GM12875 (cell line): ENCODE measurements around the gene ZNF415.
"Not testable (repeated sequence)": the region's sequence is repeated elsewhere in the genome, so short reads cannot be mapped to it uniquely, and the experiment has no call there.

ENCODE experiments used
- H3K4me3 ChIP-seq: one replicate; pipeline ENCODE4 v1.5.1; 2011; ENCODE audit warnings: low read depth, low read length, control low read depth
- TF ChIP-seq, protein P1 (sequence below): IDR thresholded peaks from 2 replicates; pipeline ENCODE4 v1.5.1; 2011; ENCODE audit warnings: low read depth, mild to moderate bottlenecking, control low read depth, inconsistent platforms, low read length, moderate library complexity, borderline replicate concordance; ENCODE audit not compliant: insufficient read depth

ZNF415 gene

DNA sequence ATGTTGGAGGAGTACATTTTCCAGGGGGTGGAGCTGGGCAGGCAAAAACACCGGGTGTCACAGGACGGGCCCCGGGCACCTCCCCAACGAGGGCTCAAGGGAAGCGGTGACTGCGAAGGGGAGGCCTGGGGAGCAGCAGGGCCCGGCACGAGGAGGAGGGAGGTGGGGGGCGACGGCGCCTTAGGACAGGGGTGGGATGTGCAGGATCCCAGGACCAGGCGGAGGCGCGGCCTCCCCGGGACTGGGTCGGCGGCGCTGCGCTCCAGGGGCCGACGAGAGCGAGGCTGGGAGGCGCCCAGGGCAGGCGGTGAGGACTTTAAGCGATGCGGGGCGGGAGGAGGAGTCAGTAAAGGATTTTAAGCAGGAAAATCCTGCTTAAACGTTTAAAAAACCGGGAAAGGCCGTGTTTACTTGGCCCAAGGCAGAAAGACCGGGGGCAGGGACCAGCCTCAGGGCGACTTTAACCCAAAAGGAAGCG, 29.9 kb downstream of the ZNF415 start:
- TF ChIP-seq, protein P1, sequence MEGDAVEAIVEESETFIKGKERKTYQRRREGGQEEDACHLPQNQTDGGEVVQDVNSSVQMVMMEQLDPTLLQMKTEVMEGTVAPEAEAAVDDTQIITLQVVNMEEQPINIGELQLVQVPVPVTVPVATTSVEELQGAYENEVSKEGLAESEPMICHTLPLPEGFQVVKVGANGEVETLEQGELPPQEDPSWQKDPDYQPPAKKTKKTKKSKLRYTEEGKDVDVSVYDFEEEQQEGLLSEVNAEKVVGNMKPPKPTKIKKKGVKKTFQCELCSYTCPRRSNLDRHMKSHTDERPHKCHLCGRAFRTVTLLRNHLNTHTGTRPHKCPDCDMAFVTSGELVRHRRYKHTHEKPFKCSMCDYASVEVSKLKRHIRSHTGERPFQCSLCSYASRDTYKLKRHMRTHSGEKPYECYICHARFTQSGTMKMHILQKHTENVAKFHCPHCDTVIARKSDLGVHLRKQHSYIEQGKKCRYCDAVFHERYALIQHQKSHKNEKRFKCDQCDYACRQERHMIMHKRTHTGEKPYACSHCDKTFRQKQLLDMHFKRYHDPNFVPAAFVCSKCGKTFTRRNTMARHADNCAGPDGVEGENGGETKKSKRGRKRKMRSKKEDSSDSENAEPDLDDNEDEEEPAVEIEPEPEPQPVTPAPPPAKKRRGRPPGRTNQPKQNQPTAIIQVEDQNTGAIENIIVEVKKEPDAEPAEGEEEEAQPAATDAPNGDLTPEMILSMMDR, result no peak
- peak overlapping the region; percentile 90 for H3K4me3 ChIP-seq

DNA sequence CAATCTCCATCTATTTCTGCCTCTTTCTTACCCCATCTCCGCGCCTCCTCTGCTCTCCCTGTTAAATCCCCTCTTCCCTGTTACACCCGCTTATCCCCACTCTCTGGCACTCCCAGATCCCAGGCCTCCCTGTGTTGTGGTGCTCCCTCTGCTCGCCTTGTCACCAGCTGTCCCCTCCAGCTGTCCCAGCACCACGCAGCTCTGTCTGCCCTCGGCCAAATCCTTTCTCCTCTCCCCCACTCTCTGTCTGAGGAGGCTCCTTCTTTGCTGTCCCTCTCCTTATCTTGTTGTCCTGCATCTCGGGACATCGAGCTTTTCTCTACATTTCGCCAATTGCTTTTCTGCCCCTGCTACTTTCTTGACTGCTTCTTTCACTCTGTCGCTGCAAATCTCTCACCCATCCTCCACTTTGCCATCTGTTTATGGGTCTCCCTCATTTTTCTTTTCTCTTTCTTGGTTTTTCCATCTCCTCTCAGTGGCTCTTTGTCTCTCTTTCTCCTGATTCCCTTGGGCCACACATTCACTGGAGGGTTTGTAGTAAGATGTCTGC, 30.4 kb downstream of the ZNF415 start:
- peak overlapping the region; percentile 90 for H3K4me3 ChIP-seq
- TF ChIP-seq, protein P1, result no peak

DNA sequence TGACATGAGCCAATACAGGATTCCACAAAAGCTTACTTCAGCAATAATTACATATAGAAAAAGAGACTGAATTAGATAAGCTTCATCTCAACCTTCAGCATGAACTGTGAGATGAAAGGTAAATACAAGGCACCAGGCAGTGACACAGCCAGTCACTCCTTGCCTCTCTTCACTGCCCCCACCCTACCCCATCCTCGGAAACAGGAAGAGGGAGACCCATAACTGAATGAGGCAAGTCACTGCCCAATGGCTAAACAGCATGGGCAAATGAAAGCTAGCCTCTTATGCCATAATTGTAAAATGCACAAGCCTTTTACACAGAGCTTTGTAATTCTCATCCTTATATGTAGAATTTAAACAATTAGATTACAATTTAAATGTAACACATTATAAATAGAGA, 31.2 kb downstream of the ZNF415 start:
- TF ChIP-seq, protein P1, result no peak
- no peak overlapping the region for H3K4me3 ChIP-seq

DNA sequence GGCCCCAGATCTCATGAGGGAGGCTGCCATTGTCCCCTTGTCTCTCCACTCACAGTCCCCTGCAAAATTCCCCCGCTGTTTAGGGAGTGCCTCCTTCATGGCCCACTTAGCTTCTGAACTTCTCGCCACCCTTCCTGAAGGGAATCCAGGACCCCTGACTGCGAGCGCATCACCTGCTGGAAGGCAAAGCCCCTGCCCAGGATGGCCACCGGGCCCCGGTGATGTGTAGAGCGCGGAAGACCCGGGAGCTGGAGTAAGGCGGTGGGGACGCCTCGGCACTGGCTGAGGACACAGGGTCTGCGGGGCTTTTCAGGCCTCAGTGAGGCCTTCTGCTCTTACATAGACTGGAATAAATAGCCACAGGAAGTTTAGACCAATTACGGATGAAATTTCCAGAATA, 34.1 kb downstream of the ZNF415 start:
- H3K4me3 ChIP-seq, result not testable (repeated sequence)

DNA sequence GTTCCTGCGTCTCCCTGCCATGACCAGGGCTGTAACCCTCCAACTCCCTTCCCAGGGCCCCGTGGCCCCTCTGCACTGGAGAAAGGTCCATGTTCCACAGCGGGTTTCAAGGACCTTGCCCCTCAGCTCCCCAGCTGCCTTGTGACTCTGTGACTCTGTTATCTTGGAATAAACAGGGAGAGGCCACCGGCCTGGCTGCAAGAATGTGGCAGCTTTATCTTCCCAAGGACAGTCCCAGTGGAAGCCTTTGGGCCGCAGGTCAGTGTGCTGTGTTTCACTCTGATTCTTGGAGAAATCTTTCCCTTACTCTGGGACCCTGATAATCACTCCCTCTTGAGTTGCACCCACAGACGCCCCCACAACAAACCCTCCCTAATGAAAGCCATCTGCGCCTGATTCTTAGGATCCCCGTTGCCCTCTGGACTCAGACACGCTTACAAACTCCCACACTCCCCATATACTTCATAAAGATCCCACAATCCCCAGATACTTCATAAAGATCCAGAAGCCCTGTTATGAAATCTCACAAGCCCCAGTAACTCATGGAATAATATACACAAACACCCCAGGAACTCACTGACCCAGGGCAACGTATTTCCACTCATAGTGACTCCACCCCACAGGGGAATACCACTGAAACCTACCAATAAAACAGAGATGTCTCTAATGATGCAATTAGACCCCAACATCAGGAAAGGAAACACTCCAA, 35.6 kb downstream of the ZNF415 start:
- not testable (repeated sequence) for H3K4me3 ChIP-seq

DNA sequence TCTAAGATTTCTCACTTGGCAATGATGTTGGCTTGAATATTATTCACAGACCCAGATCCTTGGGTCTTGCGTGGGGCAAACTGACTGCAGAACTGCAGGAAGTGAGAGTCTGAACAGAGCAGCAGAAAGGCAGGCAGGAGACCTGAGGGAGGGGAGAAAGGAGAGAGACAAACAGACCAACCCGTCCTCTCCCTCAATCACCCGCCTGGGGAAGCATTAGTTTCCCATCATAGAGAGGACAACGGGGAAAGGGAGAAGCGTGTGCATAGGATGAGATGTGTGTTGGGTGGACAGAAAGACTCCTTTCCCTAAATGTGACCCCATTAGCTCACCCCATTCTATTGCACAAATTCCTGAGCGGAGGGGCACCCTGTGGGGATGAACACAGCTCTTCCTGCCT, 36.1 kb downstream of the ZNF415 start:
- not testable (repeated sequence) for H3K4me3 ChIP-seq

DNA sequence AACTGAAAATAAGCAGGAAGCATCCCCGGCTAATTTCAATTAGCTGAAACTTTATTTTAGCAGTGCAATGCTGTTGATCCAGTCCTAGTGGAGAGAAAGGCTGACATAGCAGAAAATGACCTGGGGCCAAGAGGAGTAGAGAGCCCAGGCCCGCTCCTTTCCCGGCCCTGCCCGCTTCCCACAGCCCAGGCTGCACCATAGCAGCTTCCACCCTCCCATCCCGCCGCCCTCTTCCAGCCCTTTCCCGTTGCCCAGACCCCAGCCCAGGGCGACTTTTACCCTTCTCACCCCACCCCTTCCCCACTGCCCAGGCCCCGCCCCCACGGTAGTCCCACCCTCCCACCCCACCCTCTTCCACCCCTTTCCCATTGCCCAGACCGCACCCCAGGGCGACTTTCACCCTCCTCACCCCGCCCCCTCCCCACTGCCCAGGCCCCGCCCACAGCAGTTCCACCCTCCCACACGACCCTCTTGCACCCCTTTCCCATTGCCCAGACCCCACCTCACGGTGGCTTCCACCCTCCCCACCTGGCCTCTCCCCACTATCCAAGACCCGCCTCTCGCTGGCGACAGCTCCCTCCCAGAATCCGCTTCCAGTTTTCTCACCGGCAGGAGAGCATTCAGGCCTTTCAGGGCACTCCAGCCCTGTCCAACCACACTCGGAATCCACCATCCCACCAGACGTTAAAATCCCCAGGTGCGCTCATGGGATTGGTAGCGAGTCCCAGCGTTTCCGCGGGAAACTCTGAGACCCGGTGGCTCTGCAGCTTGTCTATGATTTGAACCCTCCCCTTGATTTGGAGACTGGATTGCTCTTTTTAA, 37.7 kb downstream of the ZNF415 start:
- TF ChIP-seq, protein P1, result no peak
- no peak overlapping the region for H3K4me3 ChIP-seq

DNA sequence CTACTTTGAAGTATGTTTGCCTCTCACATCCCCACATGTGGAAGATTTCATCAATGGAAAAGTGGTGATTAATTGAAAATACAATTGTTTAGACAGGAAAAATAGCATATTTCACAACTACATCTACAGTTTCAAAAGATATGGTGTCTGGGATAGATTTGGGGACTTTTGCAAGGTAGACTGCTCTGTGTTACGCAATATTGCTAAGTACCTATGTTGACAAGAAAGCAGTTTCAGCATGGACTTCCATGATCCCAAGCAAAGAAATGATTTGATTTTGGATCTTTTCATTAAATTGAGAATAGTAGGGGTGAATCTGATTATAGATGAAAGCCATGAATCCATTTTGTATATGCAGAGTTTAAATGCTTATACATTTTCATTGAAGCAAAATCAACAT, 40.0 kb downstream of the ZNF415 start:
- no peak overlapping the region for H3K4me3 ChIP-seq
- TF ChIP-seq, protein P1, result no peak
